ENCODE results near the gene PRKG1. TPM values are rescaled to one million over a fixed set of nuclear protein-coding genes. Genes with fewer than 3 reads are reported as not detected.

Gene PRKG1
- polyA plus RNA-seq, 1 donor = 12.0 TPM

DNA sequence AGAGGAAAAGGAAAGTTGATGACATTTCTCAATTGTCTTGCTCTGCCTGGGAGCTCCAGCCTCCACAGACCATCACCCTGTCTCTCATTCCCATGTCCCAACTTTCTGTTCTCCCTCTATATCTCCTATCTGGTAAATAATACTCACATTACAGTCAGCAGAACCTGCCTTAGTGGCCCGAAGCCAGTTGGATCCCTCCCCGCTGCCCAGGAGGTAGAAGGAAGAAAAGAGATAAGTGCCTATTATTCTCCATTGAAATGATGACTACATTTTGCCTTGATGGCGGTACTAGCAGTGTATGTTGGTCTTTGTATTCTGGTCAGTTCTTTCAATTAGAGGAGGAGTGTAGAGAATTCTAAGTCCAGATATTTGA is 533.2 kb downstream of the PRKG1 start:
- Histone ChIP-seq H3K36me3 (ENCODE audit: control insufficient read depth, insufficient read depth, low read length) (no peaks in the 10 kb centered on the region), H3K27ac (ENCODE audit: low read length) (no peak overlapping the region), H3K27me3 (ENCODE audit: control insufficient read depth, insufficient read depth, low read length) (no peaks in the 10 kb centered on the region), H3K9me3 (ENCODE audit: control insufficient read depth, low read depth, low read length) (no peaks in the 10 kb centered on the region), H3K4me1 (ENCODE audit: control insufficient read depth, insufficient read depth, low read length) (no peaks in the 10 kb centered on the region), H3K4me3 (ENCODE audit: low read length) (no peak overlapping the region)
- no peak for DNase-seq
- WGBS (ENCODE audit: insufficient coverage, low lambda C conversion rate) = 88% methylated on average over 1 of the region's 3 CpGs

- H3K4me1 ChIP-seq (ENCODE audit: control insufficient read depth, insufficient read depth, low read length) = no peaks in the 10 kb centered on the region
- WGBS (ENCODE audit: insufficient coverage, low lambda C conversion rate) = 100% methylated on average over 1 of the region's 2 CpGs
- DNase-seq = no peak
- H3K4me3 ChIP-seq (ENCODE audit: low read length) = no peak overlapping the region
- H3K9me3 ChIP-seq (ENCODE audit: control insufficient read depth, low read depth, low read length) = no peaks in the 10 kb centered on the region
- H3K27me3 ChIP-seq (ENCODE audit: control insufficient read depth, insufficient read depth, low read length) = no peaks in the 10 kb centered on the region
- no peaks in the 10 kb centered on the region for H3K36me3 ChIP-seq (ENCODE audit: control insufficient read depth, insufficient read depth, low read length)
- H3K27ac ChIP-seq (ENCODE audit: low read length) = no peak overlapping the region
Observed at GRCh38 chr10:51608211-51608610, 533.9 kb downstream of the PRKG1 start.

DNA sequence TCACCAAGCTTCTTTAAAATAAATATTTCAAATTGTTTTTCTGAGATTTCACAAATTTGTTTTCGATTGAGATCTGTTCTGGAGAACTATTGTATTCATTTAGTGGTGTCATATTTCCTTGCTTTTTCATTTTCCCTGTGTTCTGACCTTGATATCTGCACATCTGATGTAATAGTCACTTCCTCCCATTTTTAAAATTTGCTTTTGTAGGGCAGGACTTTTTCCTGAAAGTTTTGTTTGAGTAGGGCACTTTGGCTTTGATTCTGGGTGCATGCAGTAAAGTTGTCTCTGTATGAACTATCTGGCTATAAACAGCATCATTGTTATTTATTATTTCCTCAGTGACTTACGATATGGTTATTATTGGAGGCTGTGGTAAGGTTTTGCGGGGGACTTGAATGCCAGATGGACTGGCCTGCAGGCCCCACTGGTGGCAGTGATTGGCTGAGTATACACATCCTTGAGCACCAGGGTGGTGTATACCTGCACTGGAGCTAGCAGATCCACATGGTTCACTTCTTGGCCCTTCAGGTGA is 541.5 kb downstream of the PRKG1 start:
- Histone ChIP-seq H3K4me3 (ENCODE audit: low read length) (no peak overlapping the region), H3K4me1 (ENCODE audit: control insufficient read depth, insufficient read depth, low read length) (no peaks in the 10 kb centered on the region), H3K27ac (ENCODE audit: low read length) (no peak overlapping the region), H3K9me3 (ENCODE audit: control insufficient read depth, low read depth, low read length) (peaks cover 5% of the 10 kb centered on the region), H3K27me3 (ENCODE audit: control insufficient read depth, insufficient read depth, low read length) (no peaks in the 10 kb centered on the region), H3K36me3 (ENCODE audit: control insufficient read depth, insufficient read depth, low read length) (no peaks in the 10 kb centered on the region)
- 100% methylated on average over 1 of the region's 3 CpGs for WGBS (ENCODE audit: insufficient coverage, low lambda C conversion rate)
- no peak for DNase-seq

DNA sequence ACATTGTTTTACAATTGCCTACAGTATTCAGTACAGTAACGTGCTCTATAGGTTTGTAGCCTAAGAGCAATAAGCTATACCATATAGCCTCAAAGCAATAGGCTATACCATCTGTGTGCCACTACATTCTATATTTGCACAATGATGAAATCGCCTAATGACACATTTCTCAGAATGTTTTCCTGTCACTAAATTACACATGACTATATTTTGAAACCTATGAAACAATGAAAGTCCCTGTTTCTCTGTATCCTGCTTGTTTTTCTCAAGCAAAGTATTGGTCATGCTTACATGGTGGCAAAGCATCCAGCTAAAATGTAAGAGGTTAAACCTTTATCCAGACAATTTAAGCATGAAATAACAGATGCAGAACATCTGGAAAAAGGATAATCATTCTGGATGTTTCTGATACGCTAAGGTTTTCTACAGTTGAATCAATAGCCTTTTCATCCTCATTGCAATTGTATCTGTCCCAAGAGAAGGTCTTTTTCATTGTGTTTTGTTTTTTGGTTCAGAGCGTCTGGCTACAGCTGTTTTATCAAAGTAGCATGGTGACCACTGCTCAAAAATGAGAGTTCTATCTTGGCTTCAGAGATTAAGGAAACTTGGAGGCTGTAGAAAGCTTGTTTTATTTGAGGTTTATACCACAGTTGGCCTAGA is 543.4 kb downstream of the PRKG1 start:
- H3K36me3 ChIP-seq (ENCODE audit: control insufficient read depth, insufficient read depth, low read length) = no peaks in the 10 kb centered on the region
- DNase-seq = no peak
- WGBS (ENCODE audit: insufficient coverage, low lambda C conversion rate) = 100% methylated on average over 1 of the region's 4 CpGs
- H3K9me3 ChIP-seq (ENCODE audit: control insufficient read depth, low read depth, low read length) = peaks cover 5% of the 10 kb centered on the region
- no peaks in the 10 kb centered on the region for H3K4me1 ChIP-seq (ENCODE audit: control insufficient read depth, insufficient read depth, low read length)
- no peak overlapping the region for H3K4me3 ChIP-seq (ENCODE audit: low read length)
- H3K27me3 ChIP-seq (ENCODE audit: control insufficient read depth, insufficient read depth, low read length) = no peaks in the 10 kb centered on the region
- no peak overlapping the region for H3K27ac ChIP-seq (ENCODE audit: low read length)

DNA sequence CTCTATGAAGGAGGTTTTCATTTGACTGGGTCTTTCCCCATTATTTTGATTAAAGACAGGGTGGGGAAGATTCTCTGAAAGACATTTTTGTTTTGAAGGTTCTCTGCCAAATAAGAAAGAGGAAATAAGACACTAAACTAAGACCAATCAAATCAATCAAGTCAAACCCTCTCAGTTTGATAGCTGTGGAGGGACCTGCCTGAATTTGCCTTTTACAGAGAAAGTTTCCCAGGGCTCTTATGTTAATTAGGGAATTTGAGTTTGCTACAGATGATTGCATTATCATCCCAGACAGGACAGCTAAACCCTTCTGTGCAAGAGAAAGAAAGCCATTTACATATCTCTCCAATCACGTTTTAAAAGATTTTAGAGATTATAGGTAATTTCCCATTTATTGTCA is 545.1 kb downstream of the PRKG1 start:
- peaks cover 3% of the 10 kb centered on the region for H3K9me3 ChIP-seq (ENCODE audit: control insufficient read depth, low read depth, low read length)
- WGBS (ENCODE audit: insufficient coverage, low lambda C conversion rate) = no CpG with 5 or more reads among the region's 1 CpG
- H3K4me3 ChIP-seq (ENCODE audit: low read length) = no peak overlapping the region
- DNase-seq = no peak
- H3K27me3 ChIP-seq (ENCODE audit: control insufficient read depth, insufficient read depth, low read length) = no peaks in the 10 kb centered on the region
- no peaks in the 10 kb centered on the region for H3K36me3 ChIP-seq (ENCODE audit: control insufficient read depth, insufficient read depth, low read length)
- no peak overlapping the region for H3K27ac ChIP-seq (ENCODE audit: low read length)
- H3K4me1 ChIP-seq (ENCODE audit: control insufficient read depth, insufficient read depth, low read length) = no peaks in the 10 kb centered on the region

DNA sequence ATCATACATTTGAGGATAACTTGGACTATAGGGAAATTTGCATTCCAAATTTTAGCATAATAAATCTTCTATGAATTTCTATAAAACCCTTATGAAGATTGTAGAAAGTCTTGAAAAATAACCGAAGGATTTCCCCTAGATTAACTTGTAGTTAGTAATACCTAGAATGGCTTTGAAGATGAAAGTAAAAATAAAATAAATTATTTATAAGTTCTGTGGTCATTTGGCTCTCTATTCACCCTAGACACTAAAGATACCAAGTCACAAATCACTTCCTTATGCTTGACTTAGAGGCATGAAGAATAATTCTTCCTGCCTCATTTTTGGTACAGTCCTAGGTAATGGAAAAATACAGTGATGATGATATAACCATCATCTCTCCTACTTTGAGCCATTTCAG is 545.8 kb downstream of the PRKG1 start:
- no peaks in the 10 kb centered on the region for H3K36me3 ChIP-seq (ENCODE audit: control insufficient read depth, insufficient read depth, low read length)
- 100% methylated on average over 1 of the region's 1 CpG for WGBS (ENCODE audit: insufficient coverage, low lambda C conversion rate)
- H3K9me3 ChIP-seq (ENCODE audit: control insufficient read depth, low read depth, low read length) = no peaks in the 10 kb centered on the region
- H3K4me3 ChIP-seq (ENCODE audit: low read length) = no peak overlapping the region
- H3K27ac ChIP-seq (ENCODE audit: low read length) = no peak overlapping the region
- H3K27me3 ChIP-seq (ENCODE audit: control insufficient read depth, insufficient read depth, low read length) = no peaks in the 10 kb centered on the region
- no peaks in the 10 kb centered on the region for H3K4me1 ChIP-seq (ENCODE audit: control insufficient read depth, insufficient read depth, low read length)
- DNase-seq = no peak

DNA sequence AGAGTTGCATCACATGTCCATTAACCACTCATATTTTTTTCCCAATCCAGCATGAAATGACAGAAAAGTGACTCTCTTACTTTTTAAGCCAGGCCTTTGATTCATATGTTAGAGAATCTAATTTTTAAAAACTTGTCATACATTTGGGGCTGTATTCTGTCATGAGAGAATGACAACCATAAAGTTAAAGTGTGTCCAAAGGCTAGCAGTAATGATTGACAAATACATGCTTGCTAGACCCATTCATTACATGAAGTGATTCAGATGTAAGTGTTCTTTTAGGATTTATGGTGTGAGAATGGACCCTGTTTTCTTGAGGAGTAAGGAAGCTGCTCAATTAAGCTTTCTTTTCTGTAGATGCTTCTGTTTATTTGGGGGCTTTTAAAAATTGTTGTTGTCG is 549.7 kb downstream of the PRKG1 start:
- Histone ChIP-seq H3K4me3 (ENCODE audit: low read length) (no peak overlapping the region), H3K36me3 (ENCODE audit: control insufficient read depth, insufficient read depth, low read length) (no peaks in the 10 kb centered on the region), H3K9me3 (ENCODE audit: control insufficient read depth, low read depth, low read length) (no peaks in the 10 kb centered on the region), H3K4me1 (ENCODE audit: control insufficient read depth, insufficient read depth, low read length) (no peaks in the 10 kb centered on the region), H3K27me3 (ENCODE audit: control insufficient read depth, insufficient read depth, low read length) (no peaks in the 10 kb centered on the region), H3K27ac (ENCODE audit: low read length) (no peak overlapping the region)
- no peak for DNase-seq
- 86% methylated on average over 1 of the region's 1 CpG for WGBS (ENCODE audit: insufficient coverage, low lambda C conversion rate)

DNA sequence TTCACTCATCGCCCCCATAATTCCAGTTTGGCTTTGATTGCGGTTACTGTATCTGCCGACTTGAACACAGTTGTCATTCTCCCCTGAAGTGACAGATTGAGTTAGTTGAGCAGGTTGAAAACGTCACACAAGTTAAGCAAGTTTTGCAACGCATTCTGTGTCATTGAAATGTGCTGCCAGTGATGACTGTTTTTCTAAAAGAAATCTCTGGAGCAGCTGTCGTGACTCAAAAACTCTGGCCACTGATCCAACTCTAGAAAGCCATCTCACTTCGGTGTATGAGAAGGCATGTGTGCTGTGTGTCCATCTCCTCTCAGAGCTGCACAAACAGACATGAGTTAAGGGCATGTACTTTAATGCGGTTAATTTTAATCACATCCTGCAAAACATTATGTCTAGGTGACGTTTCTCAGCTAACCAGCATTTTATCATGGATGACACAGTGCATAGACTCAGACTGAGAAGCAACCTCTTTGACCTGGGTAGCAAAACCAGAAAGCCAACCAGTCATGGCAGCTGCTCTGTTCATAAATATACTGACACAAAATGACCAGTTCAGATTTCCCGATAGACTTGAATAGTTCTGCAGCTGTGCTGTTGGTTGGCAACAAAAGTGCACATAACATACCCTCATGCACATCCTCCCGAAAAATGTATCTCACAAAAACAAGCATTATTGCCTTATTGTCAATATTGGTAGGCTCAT is 555.8 kb downstream of the PRKG1 start:
- WGBS (ENCODE audit: insufficient coverage, low lambda C conversion rate) = 96% methylated on average over 4 of the region's 11 CpGs
- DNase-seq = no peak
- H3K9me3 ChIP-seq (ENCODE audit: control insufficient read depth, low read depth, low read length) = no peaks in the 10 kb centered on the region
- H3K4me3 ChIP-seq (ENCODE audit: low read length) = no peak overlapping the region
- H3K4me1 ChIP-seq (ENCODE audit: control insufficient read depth, insufficient read depth, low read length) = no peaks in the 10 kb centered on the region
- H3K27me3 ChIP-seq (ENCODE audit: control insufficient read depth, insufficient read depth, low read length) = no peaks in the 10 kb centered on the region
- no peaks in the 10 kb centered on the region for H3K36me3 ChIP-seq (ENCODE audit: control insufficient read depth, insufficient read depth, low read length)
- H3K27ac ChIP-seq (ENCODE audit: low read length) = no peak overlapping the region

DNA sequence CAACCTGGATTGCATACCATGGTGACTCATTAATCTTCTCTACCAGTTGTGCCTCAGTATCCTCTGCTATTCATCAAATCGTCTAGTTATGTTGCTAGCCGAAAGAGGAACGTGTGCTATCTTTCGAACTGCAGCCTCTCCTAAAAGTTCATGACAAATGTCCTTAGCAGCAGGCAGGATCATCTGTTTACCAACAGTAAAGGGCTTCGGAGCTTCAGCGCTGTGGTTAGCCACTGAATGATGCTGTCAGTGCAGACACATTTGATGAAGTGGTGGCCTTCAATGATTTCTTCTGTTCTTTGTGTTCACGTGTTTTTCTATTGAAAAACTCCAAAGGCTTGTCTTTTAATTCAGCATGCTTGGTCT is 556.3 kb downstream of the PRKG1 start:
- 60% methylated on average over 1 of the region's 7 CpGs for WGBS (ENCODE audit: insufficient coverage, low lambda C conversion rate)
- Histone ChIP-seq H3K36me3 (ENCODE audit: control insufficient read depth, insufficient read depth, low read length) (no peaks in the 10 kb centered on the region), H3K27me3 (ENCODE audit: control insufficient read depth, insufficient read depth, low read length) (no peaks in the 10 kb centered on the region), H3K9me3 (ENCODE audit: control insufficient read depth, low read depth, low read length) (no peaks in the 10 kb centered on the region), H3K4me1 (ENCODE audit: control insufficient read depth, insufficient read depth, low read length) (no peaks in the 10 kb centered on the region), H3K4me3 (ENCODE audit: low read length) (no peak overlapping the region), H3K27ac (ENCODE audit: low read length) (no peak overlapping the region)
- no peak for DNase-seq

- H3K4me1 ChIP-seq (ENCODE audit: control insufficient read depth, insufficient read depth, low read length) = no peaks in the 10 kb centered on the region
- H3K27ac ChIP-seq (ENCODE audit: low read length) = no peak overlapping the region
- WGBS (ENCODE audit: insufficient coverage, low lambda C conversion rate) = no CpG with 5 or more reads among the region's 1 CpG
- no peaks in the 10 kb centered on the region for H3K27me3 ChIP-seq (ENCODE audit: control insufficient read depth, insufficient read depth, low read length)
- no peaks in the 10 kb centered on the region for H3K9me3 ChIP-seq (ENCODE audit: control insufficient read depth, low read depth, low read length)
- H3K4me3 ChIP-seq (ENCODE audit: low read length) = no peak overlapping the region
- H3K36me3 ChIP-seq (ENCODE audit: control insufficient read depth, insufficient read depth, low read length) = no peaks in the 10 kb centered on the region
- DNase-seq = no peak
Observed at GRCh38 chr10:51635436-51635835, 561.1 kb downstream of the PRKG1 start.

DNA sequence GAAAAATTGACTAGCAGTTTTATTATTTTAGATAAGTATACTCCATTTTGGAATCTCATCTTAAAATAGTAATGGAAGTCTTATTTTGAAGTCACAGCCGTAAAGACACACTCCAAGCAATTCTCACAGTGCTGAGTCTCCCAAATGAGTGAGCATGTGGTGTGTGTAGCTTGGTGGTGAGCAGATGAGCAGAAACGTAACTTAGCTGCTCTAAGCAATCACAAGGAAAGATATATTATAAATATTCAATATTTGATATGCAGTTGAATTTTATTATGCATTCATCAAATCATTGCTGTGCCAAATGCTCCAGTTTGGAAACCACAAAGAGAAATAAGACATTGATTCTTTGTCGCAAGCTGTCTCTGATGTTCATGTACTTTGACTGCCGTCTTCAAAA is 563.9 kb downstream of the PRKG1 start:
- H3K36me3 ChIP-seq (ENCODE audit: control insufficient read depth, insufficient read depth, low read length) = no peaks in the 10 kb centered on the region
- H3K4me3 ChIP-seq (ENCODE audit: low read length) = no peak overlapping the region
- WGBS (ENCODE audit: insufficient coverage, low lambda C conversion rate) = 90% methylated on average over 2 of the region's 4 CpGs
- H3K4me1 ChIP-seq (ENCODE audit: control insufficient read depth, insufficient read depth, low read length) = no peaks in the 10 kb centered on the region
- DNase-seq = no peak
- no peaks in the 10 kb centered on the region for H3K27me3 ChIP-seq (ENCODE audit: control insufficient read depth, insufficient read depth, low read length)
- H3K9me3 ChIP-seq (ENCODE audit: control insufficient read depth, low read depth, low read length) = no peaks in the 10 kb centered on the region
- H3K27ac ChIP-seq (ENCODE audit: low read length) = no peak overlapping the region

Measured in large intestine (tissue), 3 donors.